Measurements from ENCODE around the gene OR10G4.
"Not testable (repeated sequence)": the region's sequence is repeated elsewhere in the genome, so short reads cannot be mapped to it uniquely, and the experiment has no call there.

Gene OR10G4

GRCh38 chr11:124012697-124013096 is at the start of gene OR10G4:
Gene OR10G4, plus strand, starts transcription at chr11:124012997. Its CDS starts 2,578 bp downstream, at chr11:124015575.
- DNase-seq, result no peak

GRCh38 chr11:123973816-123974215 is 39.0 kb upstream of the OR10G4 start:
- no peak for DNase-seq

- DNase-seq, result no peak
These were observed 35.8 kb upstream of the OR10G4 start for GRCh38 chr11:123976770-123977560.

GRCh38 chr11:123977731-123978347 is 35.0 kb upstream of the OR10G4 start, which contains the start of gene OR10S1:
Gene OR10S1, minus strand, starts transcription at chr11:123977781. Its CDS starts 117 bp downstream, at chr11:123977664.
- DNase-seq, result no peak

GRCh38 chr11:123979311-123979710 is 33.5 kb upstream of the OR10G4 start:
- DNase-seq, result no peak

- DNase-seq, result no peak
These were observed 17.7 kb upstream of the OR10G4 start, which contains the start of gene OR10G6 for GRCh38 chr11:123995119-123995518. Gene OR10G6, minus strand, starts transcription at chr11:123995161. Its CDS starts 0 bp downstream, at chr11:123995161.

- not testable (repeated sequence) for DNase-seq
These were observed 3.0 kb downstream of the OR10G4 start for GRCh38 chr11:124015837-124016236.

GRCh38 chr11:124026498-124026897 is 13.7 kb downstream of the OR10G4 start, which contains the start of gene OR10G8:
Gene OR10G8, plus strand, starts transcription at chr11:124026798. Its CDS starts 2,825 bp downstream, at chr11:124029623.
- no peak for DNase-seq

GRCh38 chr11:124036666-124037065 is 23.9 kb downstream of the OR10G4 start:
- DNase-seq, result no peak

- no peak for DNase-seq
These were observed 26.8 kb downstream of the OR10G4 start for GRCh38 chr11:124039557-124039956.

- no peak for DNase-seq
These were observed 28.5 kb downstream of the OR10G4 start, which contains the start of gene OR10G7 for GRCh38 chr11:124041254-124041653. Gene OR10G7, minus strand, starts transcription at chr11:124041325. Its CDS starts 2,324 bp downstream, at chr11:124039001.

GRCh38 chr11:124043420-124043819 is 30.6 kb downstream of the OR10G4 start:
- no peak for DNase-seq

GRCh38 chr11:124050748-124051147 is 38.0 kb downstream of the OR10G4 start:
- no peak for DNase-seq

GRCh38 chr11:124052966-124053365 is 40.2 kb downstream of the OR10G4 start:
- DNase-seq, result no peak

All from C1 segment of cervical spinal cord (tissue), 14 donors.